Skin of body (tissue), 2 donors: ENCODE data around the gene ISCA1. TPM values are rescaled to one million over a fixed set of nuclear protein-coding genes. Genes with fewer than 3 reads are reported as not detected.
"Not testable (repeated sequence)": the region's sequence is repeated elsewhere in the genome, so short reads cannot be mapped to it uniquely, and the experiment has no call there.

Source experiments
- DNase-seq: peaks from one replicate; lab custom pipeline; 2025; lab: John Stamatoyannopoulos, UW
- total RNA-seq: library from RNA; depleted of rRNA; stranded (reverse); fragments of >200 nt; gene quantifications from one replicate; pipeline ENCODE4 v1.2.3, GENCODE V29; 2014

Gene ISCA1
- total RNA-seq, result 34.9 TPM

- peak; percentile 80 for DNase-seq
Measured at GRCh38 chr9:86282077-86282978, at the start of gene ISCA1. Gene ISCA1, minus strand, starts transcription at chr9:86282538. Its CDS starts 80 bp downstream, at chr9:86282458.

- DNase-seq, result no peak
Measured at GRCh38 chr9:86330186-86330585, 47.8 kb upstream of the ISCA1 start.

GRCh38 chr9:86329649-86330048 lies 47.3 kb upstream of the ISCA1 start:
- no peak for DNase-seq

GRCh38 chr9:86328156-86328555 lies 45.8 kb upstream of the ISCA1 start:
- no peak for DNase-seq

GRCh38 chr9:86326536-86326935 lies 44.2 kb upstream of the ISCA1 start:
- no peak for DNase-seq

- no peak for DNase-seq
Measured at GRCh38 chr9:86324901-86325300, 42.6 kb upstream of the ISCA1 start.

GRCh38 chr9:86324308-86324707 lies 42.0 kb upstream of the ISCA1 start:
- DNase-seq, result no peak

- DNase-seq, result no peak
Measured at GRCh38 chr9:86322973-86323644, 40.8 kb upstream of the ISCA1 start.

GRCh38 chr9:86321373-86321772 lies 39.0 kb upstream of the ISCA1 start:
- no peak for DNase-seq

GRCh38 chr9:86318187-86318586 lies 35.8 kb upstream of the ISCA1 start:
- DNase-seq, result no peak

GRCh38 chr9:86315078-86315477 lies 32.7 kb upstream of the ISCA1 start:
- DNase-seq, result no peak

- DNase-seq, result not testable (repeated sequence)
Measured at GRCh38 chr9:86312959-86313358, 30.6 kb upstream of the ISCA1 start.

- no peak for DNase-seq
Measured at GRCh38 chr9:86308687-86309086, 26.3 kb upstream of the ISCA1 start.

GRCh38 chr9:86304236-86304730 lies 21.9 kb upstream of the ISCA1 start:
- no peak for DNase-seq

- DNase-seq, result no peak
Measured at GRCh38 chr9:86303316-86303975, 21.1 kb upstream of the ISCA1 start.

- DNase-seq, result no peak
Measured at GRCh38 chr9:86301686-86302085, 19.3 kb upstream of the ISCA1 start.

- DNase-seq, result no peak
Measured at GRCh38 chr9:86300701-86301100, 18.4 kb upstream of the ISCA1 start.

- no peak for DNase-seq
Measured at GRCh38 chr9:86298873-86299272, 16.5 kb upstream of the ISCA1 start.

- not testable (repeated sequence) for DNase-seq
Measured at GRCh38 chr9:86290341-86290740, 8.0 kb upstream of the ISCA1 start.

- DNase-seq, result no peak
Measured at GRCh38 chr9:86288499-86289198, 6.3 kb upstream of the ISCA1 start.

GRCh38 chr9:86287013-86287412 lies 4.7 kb upstream of the ISCA1 start:
- DNase-seq, result no peak
